GM23338 (cell line): ENCODE data around the gene SLC6A1. TPM values are rescaled to one million over a fixed set of nuclear protein-coding genes. Genes with fewer than 3 reads are reported as not detected.

Experiments
- ATAC-seq: fragments of 200-7000 bp; cut with Tn5 transposase; 3 replicates; pipeline ENCODE4 v1.9.1; 2020
- DNase-seq: peaks from one replicate; pipeline ENCODE4 v3.0.0-alpha.2; 2015; ENCODE audit warnings: low spot score
- H2AFZ ChIP-seq: fragments of 200-600 bp; sonication (generic); 2 replicates; pipeline ENCODE4 v1.8.0; 2016; ENCODE audit warnings: antibody characterized with exemption, mild to moderate bottlenecking, moderate library complexity
- H3F3A ChIP-seq: fragments of 200-600 bp; sonication (generic); replicated peaks from 2 replicates; pipeline ENCODE4 v1.8.0; 2017; ENCODE audit warnings: antibody characterized with exemption, mixed run types, low read depth
- H3K27ac ChIP-seq: fragments of 200-600 bp; sonication (generic); 2 replicates; pipeline ENCODE4 v1.6.1; 2016; ENCODE audit warnings: low read depth
- H3K27me3 ChIP-seq: fragments of 200-600 bp; sonication (generic); 2 replicates; pipeline ENCODE4 v1.8.0; 2016; ENCODE audit warnings: mild to moderate bottlenecking, mixed run types, moderate library complexity; ENCODE audit not compliant: insufficient read depth
- H3K36me3 ChIP-seq: fragments of 200-600 bp; sonication (generic); 2 replicates; pipeline ENCODE4 v1.8.0; 2016; ENCODE audit warnings: mild to moderate bottlenecking; ENCODE audit not compliant: insufficient read depth
- H3K4me1 ChIP-seq: fragments of 200-600 bp; sonication (generic); 2 replicates; pipeline ENCODE4 v1.8.0; 2016; ENCODE audit warnings: mild to moderate bottlenecking, moderate library complexity; ENCODE audit not compliant: insufficient read depth
- H3K4me2 ChIP-seq: fragments of 200-600 bp; sonication (generic); 2 replicates; pipeline ENCODE4 v1.7.1; 2017; ENCODE audit warnings: mixed run types
- H3K4me3 ChIP-seq: fragments of 200-600 bp; sonication (generic); 2 replicates; pipeline ENCODE4 v1.6.1; 2016; ENCODE audit warnings: mixed run types
- H3K79me2 ChIP-seq: fragments of 200-600 bp; sonication (generic); replicated peaks from 2 replicates; pipeline ENCODE4 v1.8.0; 2017; ENCODE audit warnings: mild to moderate bottlenecking; ENCODE audit not compliant: insufficient read depth
- H3K9me2 ChIP-seq: fragments of 200-600 bp; sonication (generic); 2 replicates; pipeline ENCODE4 v1.8.0; 2017; ENCODE audit not compliant: insufficient read depth
- H4K20me1 ChIP-seq: fragments of 200-600 bp; sonication (generic); replicated peaks from 2 replicates; pipeline ENCODE4 v1.8.0; 2017; ENCODE audit warnings: mild to moderate bottlenecking; ENCODE audit not compliant: insufficient read depth
- H3K27ac Mint-ChIP-seq: 2 replicates; pipeline ENCODE4 v1.8.0; 2020; ENCODE audit warnings: inconsistent platforms, mild to moderate bottlenecking, moderate library complexity, mixed read lengths
- H3K27me3 Mint-ChIP-seq: 3 replicates; pipeline ENCODE4 v1.8.0; 2022; ENCODE audit warnings: low read depth, mild to moderate bottlenecking, moderate library complexity, mixed read lengths, inconsistent platforms; ENCODE audit not compliant: insufficient read depth, poor library complexity
- H3K36me3 Mint-ChIP-seq: 3 replicates; pipeline ENCODE4 v1.8.0; 2021; ENCODE audit warnings: low read depth, mild to moderate bottlenecking, inconsistent platforms, moderate library complexity, mixed read lengths
- H3K4me1 Mint-ChIP-seq: 3 replicates; pipeline ENCODE4 v1.8.0; 2020; ENCODE audit warnings: mild to moderate bottlenecking, inconsistent platforms, mixed read lengths
- H3K4me3 Mint-ChIP-seq: 3 replicates; pipeline ENCODE4 v1.8.0; 2021; ENCODE audit warnings: moderate library complexity, mild to moderate bottlenecking, inconsistent platforms, mixed read lengths
- H3K9me3 Mint-ChIP-seq: 3 replicates; pipeline ENCODE4 v1.8.0; 2020; ENCODE audit warnings: moderate library complexity, mild to moderate bottlenecking, inconsistent platforms, mixed read lengths
- CTCF ChIP-seq, 2 experiments: fragments of 200-600 bp in 1 of 2; sonication (generic) in 1 of 2; conservative IDR thresholded peaks; 2 replicates each; pipeline versions ENCODE4 v1.5.1 to v1.6.1; 2016 to 2017; ENCODE audit warnings: antibody characterized with exemption in 2 of 2, low read depth in 2 of 2, mild to moderate bottlenecking in 2 of 2, moderate library complexity in 1 of 2
- ETS1 ChIP-seq: IDR thresholded peaks from 2 replicates; pipeline ENCODE4 v1.6.1; 2016; ENCODE audit warnings: antibody characterized with exemption
- polyA plus RNA-seq: library from polyadenylated mRNA; unstranded; fragments of >200 nt; fragmentation: Nextera tagmentation; extraction: Ambion mirVana; gene quantifications from 2 replicates; pipeline ENCODE4 v1.2.1, GENCODE V29; 2016
- total RNA-seq: library from RNA; depleted of rRNA; stranded (reverse); fragments of >200 nt; shearing (Covaris generic); gene quantifications from 2 replicates; pipeline ENCODE4 v1.2.3, GENCODE V29; 2014; rRNA removed

The SLC6A1 gene
- total and polyA plus RNA-seq, 2 experiments from 2014 or later: 0.16 to 0.28 TPM

GRCh38 chr3:11088831-11089230 lies 96.3 kb downstream of the SLC6A1 start:
- Histone ChIP-seq H3K27ac (no peak overlapping the region), H3K4me1 (no peaks in the 10 kb centered on the region), H4K20me1 (no peaks in the 10 kb centered on the region), H3F3A (no peaks in the 10 kb centered on the region), H3K79me2 (no peaks in the 10 kb centered on the region), H3K4me3 (no peak overlapping the region), H3K27me3 (no peaks in the 10 kb centered on the region), H2AFZ (no peak overlapping the region), H3K36me3 (no peaks in the 10 kb centered on the region), H3K4me2 (no peak overlapping the region), H3K9me2 (no peaks in the 10 kb centered on the region)
- Mint-ChIP-seq H3K36me3 (no peaks in the 10 kb centered on the region; the same call in 2 of the 3 replicates), H3K9me3 (peaks cover 8% of the 10 kb centered on the region), H3K4me1 (no peaks in the 10 kb centered on the region), H3K4me3 (no peak overlapping the region), H3K27ac (no peak overlapping the region), H3K27me3 (peaks cover 10% of the 10 kb centered on the region)
- DNase-seq: no peak
- no peak for ATAC-seq
- no peak for TF ChIP-seq CTCF (conservative IDR thresholded peaks at IDR 0.05; ENCODE audit: low read depth in 2 of 2)
- no peak for TF ChIP-seq ETS1

Other genes with a start within 250 kb of the SLC6A1 start
- gene SLC6A11, start 176.5 kb upstream of the SLC6A1 start, total RNA-seq: 1.1 and 1.2 TPM in 2 replicates
- 0.47 and 0.64 TPM in 2 replicates for gene SLC6A11, start 176.5 kb upstream of the SLC6A1 start, polyA plus RNA-seq
- gene HRH1, start 161.7 kb downstream of the SLC6A1 start, total RNA-seq: 0.35 TPM in 1 of 2 replicates, not detected in the other
- gene HRH1, start 161.7 kb downstream of the SLC6A1 start, polyA plus RNA-seq: not detected in 2 replicates